Choroid plexus epithelial cell (primary cell): Measurements from ENCODE around the gene TIGAR.
A peak's percentile ranks its signal among the peaks of the same experiment; 100 is the strongest.

Experiments
- DNase-seq: peaks from one replicate; pipeline ENCODE4 v3.0.0-alpha.2; 2010; ENCODE audit warnings: low read depth
- H3K4me3 ChIP-seq: 2 replicates; pipeline ENCODE4 v1.5.1; 2011; ENCODE audit warnings: low read depth, mild to moderate bottlenecking, control low read depth, low read length, moderate library complexity
- CTCF ChIP-seq: conservative IDR thresholded peaks from 2 replicates; pipeline ENCODE4 v1.5.1; 2011; ENCODE audit warnings: low read depth, mild to moderate bottlenecking, control low read depth, inconsistent platforms, low read length, moderate library complexity

Gene TIGAR

GRCh38 chr12:4275016-4275869 lies 45.8 kb upstream of the TIGAR start:
- peak overlapping the region; percentile 61 for H3K4me3 ChIP-seq
- DNase-seq, result peak; percentile 24
- TF ChIP-seq CTCF, result no peak

- TF ChIP-seq CTCF, result no peak
- peak overlapping the region; percentile 61 for H3K4me3 ChIP-seq
- DNase-seq, result no peak
Measured at GRCh38 chr12:4275870-4276301, 45.1 kb upstream of the TIGAR start.

- peak; percentile 98 for TF ChIP-seq CTCF
- peak; percentile 93 for DNase-seq
- H3K4me3 ChIP-seq, result no peak overlapping the region
Measured at GRCh38 chr12:4276524-4277204, 44.3 kb upstream of the TIGAR start.

- DNase-seq, result no peak
- TF ChIP-seq CTCF, result no peak
- no peak overlapping the region for H3K4me3 ChIP-seq
Measured at GRCh38 chr12:4277205-4277543, 43.8 kb upstream of the TIGAR start.

- no peak overlapping the region for H3K4me3 ChIP-seq
- no peak for TF ChIP-seq CTCF
- DNase-seq, result no peak
Measured at GRCh38 chr12:4277857-4278256, 43.2 kb upstream of the TIGAR start.

GRCh38 chr12:4278329-4279197 lies 42.5 kb upstream of the TIGAR start:
- no peak for TF ChIP-seq CTCF
- no peak for DNase-seq
- H3K4me3 ChIP-seq, result no peak overlapping the region
